Mucosa of descending colon (tissue), 3 donors: ENCODE data around the gene THAP4. TPM values are rescaled to one million over a fixed set of nuclear protein-coding genes. Genes with fewer than 3 reads are reported as not detected.
A peak's percentile ranks its signal among the peaks of the same experiment; 100 is the strongest.

ENCODE experiments used
- ATAC-seq: fragments of 200-7000 bp; cut with Tn5 transposase; one replicate; pipeline ENCODE4 v1.9.1; 2020; ENCODE audit warnings: mild to moderate bottlenecking, moderate library complexity
- DNase-seq, 3 donors: peaks; one replicate each; pipeline ENCODE4 v3.0.0-alpha.2; 2020
- H3K36me3 ChIP-seq: fragments of 200-600 bp; one replicate; pipeline ENCODE4 v1.8.0; 2021; ENCODE audit warnings: low read depth, mild to moderate bottlenecking
- H3K4me1 ChIP-seq: fragments of 200-600 bp; one replicate; pipeline ENCODE4 v1.8.0; 2021; ENCODE audit warnings: low read depth, mild to moderate bottlenecking
- H3K4me3 ChIP-seq: fragments of 200-600 bp; one replicate; pipeline ENCODE4 v1.8.0; 2021; ENCODE audit warnings: mild to moderate bottlenecking
- H3K9me3 ChIP-seq: fragments of 200-600 bp; one replicate; pipeline ENCODE4 v1.8.0; 2021; ENCODE audit warnings: mild to moderate bottlenecking
- CTCF ChIP-seq: fragments of 200-600 bp; IDR thresholded peaks from one replicate; pipeline ENCODE4 v1.8.0; 2022; ENCODE audit warnings: antibody characterized with exemption, mild to moderate bottlenecking
- intact Hi-C, 2 donors: fragments of 100-400 bp; cut with DNase I in 1 of 2; cut with micrococcal nuclease in 1 of 2; formaldehyde crosslinking; loops; one replicate each; pipeline versions ENCODE4 v1.11.0 to v1.11.1; 2022; cut with DNase I, micrococcal nuclease
- total RNA-seq, 3 donors: library from RNA; stranded (reverse); fragmentation: NEBNext Ultra II Directional in 2 of 3; extraction: Animal tissue kit (Norgen Biotek cat#: 25700) in 2 of 3; gene quantifications; one replicate each; pipeline versions ENCODE4 v1.2.1 to v1.2.4, GENCODE V29; 2021 to 2023
- donor health status: DM: no; HTN: no; CAD: no; lungs with moderate emphysema.
- donor health status: DM: no; HTN: no; CAD: no.
- donor health status: DM: no; HTN: yes; CAD: no.

Gene THAP4
- total RNA-seq, 3 donors from 2014 or later = 67.3 to 86.2 (median 68.8) TPM

GRCh38 chr2:241602720-241603119 lies 34.2 kb downstream of the THAP4 start:
- intact Hi-C loops = no loop called here
- Histone ChIP-seq H3K4me3 (no peak overlapping the region), H3K4me1 (no peaks in the 10 kb centered on the region), H3K36me3 (peaks cover 3% of the 10 kb centered on the region), H3K9me3 (no peaks in the 10 kb centered on the region)
- no peak for DNase-seq
- no peak for ATAC-seq
- TF ChIP-seq CTCF = no peak

- no peak for DNase-seq
- Histone ChIP-seq H3K4me3 (no peak overlapping the region), H3K9me3 (no peaks in the 10 kb centered on the region), H3K36me3 (peaks cover 5% of the 10 kb centered on the region), H3K4me1 (no peaks in the 10 kb centered on the region)
- ATAC-seq = no peak
- intact Hi-C loops = no loop called here
- no peak for TF ChIP-seq CTCF
Observed at GRCh38 chr2:241601841-241602240, 35.1 kb downstream of the THAP4 start.

- Histone ChIP-seq H3K9me3 (no peaks in the 10 kb centered on the region), H3K4me3 (no peak overlapping the region), H3K4me1 (no peaks in the 10 kb centered on the region), H3K36me3 (peaks cover 3% of the 10 kb centered on the region)
- no peak for TF ChIP-seq CTCF
- no peak for DNase-seq
- no peak for ATAC-seq
- intact Hi-C loops = no loop called here
Observed at GRCh38 chr2:241599615-241600014, 37.3 kb downstream of the THAP4 start.

GRCh38 chr2:241598487-241598886 lies 38.5 kb downstream of the THAP4 start:
- Histone ChIP-seq H3K9me3 (no peaks in the 10 kb centered on the region), H3K4me3 (no peak overlapping the region), H3K36me3 (peaks cover 3% of the 10 kb centered on the region), H3K4me1 (no peaks in the 10 kb centered on the region)
- DNase-seq = no peak
- intact Hi-C loops = no loop called here
- peak; percentile 56 for ATAC-seq
- no peak for TF ChIP-seq CTCF

GRCh38 chr2:241598061-241598460 lies 38.9 kb downstream of the THAP4 start:
- H3K4me3 ChIP-seq = no peak overlapping the region
- no peaks in the 10 kb centered on the region for H3K4me1 ChIP-seq
- H3K9me3 ChIP-seq = no peaks in the 10 kb centered on the region
- intact Hi-C loops = no loop called here
- TF ChIP-seq CTCF = no peak
- DNase-seq (no peak), ATAC-seq (no peak)
- H3K36me3 ChIP-seq = peaks cover 3% of the 10 kb centered on the region

GRCh38 chr2:241597561-241597960 lies 39.4 kb downstream of the THAP4 start:
- ATAC-seq (no peak), DNase-seq (no peak)
- Histone ChIP-seq H3K4me1 (no peaks in the 10 kb centered on the region), H3K4me3 (no peak overlapping the region), H3K9me3 (no peaks in the 10 kb centered on the region), H3K36me3 (peaks cover 3% of the 10 kb centered on the region)
- intact Hi-C loops = no loop called here
- no peak for TF ChIP-seq CTCF
